SK-N-SH (cell line): ENCODE results near the gene MIPEP. TPM values are rescaled to one million over a fixed set of nuclear protein-coding genes. Genes with fewer than 3 reads are reported as not detected.

ENCODE experiments used
- CTCF ChIA-PET: fragments of 300-600, 350-600 bp; formaldehyde crosslinking; extraction: SDS; loops from one replicate; lab custom pipeline; 2021; lab: Yijun Ruan, JAX
- POLR2A ChIA-PET: fragments of 350-600 bp; sonication (Branson Sonifier 250); formaldehyde crosslinking; extraction: SDS; loops from one replicate; lab custom pipeline; 2020; ENCODE audit warnings: antibody characterized with exemption, inconsistent platforms; lab: Yijun Ruan, JAX
- DNase-seq: peaks from one replicate; pipeline ENCODE4 v3.0.0; 2012
- H2AFZ ChIP-seq: fragments of 200-600 bp; sonication (generic); 2 replicates; pipeline ENCODE4 v1.8.1; 2016; ENCODE audit warnings: antibody characterized with exemption, mild to moderate bottlenecking, low read depth
- H3F3A ChIP-seq: fragments of 200-600 bp; sonication (generic); replicated peaks from 2 replicates; pipeline ENCODE3; 2016; ENCODE audit warnings: antibody characterized with exemption, mild to moderate bottlenecking; ENCODE audit not compliant: insufficient read depth
- H3K27ac ChIP-seq, 2 experiments: fragments of 200-500 bp in 1 of 2; fragments of 200-600 bp in 1 of 2; sonication (Bioruptor generic) in 1 of 2; sonication (generic), shearing (Covaris generic) in 1 of 2; 2 replicates each; pipeline versions ENCODE4 v1.5.1 to v1.6.1; 2014 to 2016; ENCODE audit warnings: low read depth in 2 of 2, inconsistent platforms in 1 of 2, low read length in 1 of 2, mild to moderate bottlenecking in 1 of 2, mixed read lengths in 1 of 2
- H3K27me3 ChIP-seq: fragments of 200-600 bp; sonication (generic), shearing (Covaris generic); 2 replicates; pipeline ENCODE4 v1.6.1; 2016; ENCODE audit warnings: mixed run types; ENCODE audit not compliant: insufficient read depth
- H3K36me3 ChIP-seq, 2 experiments: fragments of 200-500 bp in 1 of 2; fragments of 200-600 bp in 1 of 2; sonication (Bioruptor generic) in 1 of 2; sonication (generic) in 1 of 2; replicated peaks in 1 of 2; 2 replicates each; pipeline versions ENCODE3 to v1.5.1; 2014 to 2016; ENCODE audit warnings: low read length in 1 of 2, mild to moderate bottlenecking in 1 of 2; ENCODE audit not compliant: insufficient read depth in 2 of 2, control insufficient read depth in 1 of 2
- H3K4me1 ChIP-seq, 2 experiments: fragments of 200-500 bp in 1 of 2; fragments of 200-600 bp in 1 of 2; sonication (Bioruptor generic) in 1 of 2; sonication (generic), shearing (Covaris generic) in 1 of 2; 2 replicates each; pipeline versions ENCODE4 v1.5.1 to v1.6.1; 2014 to 2016; ENCODE audit warnings: low read depth in 1 of 2, low read length in 1 of 2, mixed run types in 1 of 2; ENCODE audit not compliant: insufficient read depth in 2 of 2, control insufficient read depth in 1 of 2
- H3K4me2 ChIP-seq: fragments of 200-600 bp; sonication (generic), shearing (Covaris generic); 2 replicates; pipeline ENCODE4 v1.6.1; 2017; ENCODE audit warnings: mixed run types
- H3K4me3 ChIP-seq, 2 experiments: fragments of 200-500 bp in 1 of 2; fragments of 200-600 bp in 1 of 2; sonication (Bioruptor generic) in 1 of 2; sonication (generic), shearing (Covaris generic) in 1 of 2; 2 replicates each; pipeline versions ENCODE4 v1.5.1 to v1.8.1; 2014 to 2016; ENCODE audit warnings: low read depth in 2 of 2, inconsistent platforms in 1 of 2, low read length in 1 of 2, mild to moderate bottlenecking in 1 of 2, mixed read lengths in 1 of 2, moderate library complexity in 1 of 2
- H3K79me2 ChIP-seq: fragments of 200-600 bp; sonication (generic); 2 replicates; pipeline ENCODE4 v1.8.1; 2017; ENCODE audit warnings: mild to moderate bottlenecking; ENCODE audit not compliant: insufficient read depth
- H3K9ac ChIP-seq: fragments of 200-600 bp; sonication (generic); 2 replicates; pipeline ENCODE4 v1.6.1; 2017; ENCODE audit warnings: mixed run types
- H3K9me2 ChIP-seq: fragments of 200-600 bp; sonication (generic); 2 replicates; pipeline ENCODE4 v1.6.1; 2017; ENCODE audit warnings: mixed run types
- H3K9me3 ChIP-seq: fragments of 200-600 bp; sonication (generic); 2 replicates; pipeline ENCODE4 v1.6.1; 2017; ENCODE audit warnings: mixed run types, mild to moderate bottlenecking, moderate library complexity
- H4K20me1 ChIP-seq: fragments of 200-600 bp; sonication (generic); 2 replicates; pipeline ENCODE4 v1.6.1; 2017; ENCODE audit warnings: mild to moderate bottlenecking, mixed run types; ENCODE audit not compliant: insufficient read depth
- CHD2 ChIP-seq: fragments of 150-350 bp; IDR thresholded peaks from 2 replicates; pipeline ENCODE4 v1.6.1; 2018; ENCODE audit warnings: low read length; ENCODE audit not compliant: partially characterized antibody
- CTCF ChIP-seq: fragments of 200-600 bp; sonication (generic); IDR thresholded peaks from 2 replicates; pipeline ENCODE4 v1.6.1; 2017; ENCODE audit warnings: antibody characterized with exemption, mild to moderate bottlenecking, moderate library complexity
- EZH2phosphoT487 ChIP-seq: fragments of 200-600 bp; sonication (generic); IDR thresholded peaks from 2 replicates; pipeline ENCODE4 v1.6.1; 2017; ENCODE audit warnings: low read depth, mixed run types, mild to moderate bottlenecking, antibody characterized with exemption, moderate library complexity, borderline replicate concordance
- FOSL2 ChIP-seq: IDR thresholded peaks from 2 replicates; pipeline ENCODE4 v1.4.0; 2012; ENCODE audit warnings: low read depth, mild to moderate bottlenecking, moderate library complexity, borderline replicate concordance
- FOXJ3 ChIP-seq: sonication (generic); formaldehyde crosslinking; IDR thresholded peaks from 2 replicates; pipeline ENCODE4 v1.5.1; 2020; ENCODE audit warnings: mild to moderate bottlenecking, missing genetic modification reagents
- GABPA ChIP-seq: IDR thresholded peaks from 2 replicates; pipeline ENCODE4 v1.4.0; 2012; ENCODE audit warnings: low read depth, mild to moderate bottlenecking
- IRF3 ChIP-seq: fragments of 150-350 bp; IDR thresholded peaks from 2 replicates; pipeline ENCODE4 v1.6.1; 2016; ENCODE audit warnings: mild to moderate bottlenecking, low read depth, low read length
- JUND ChIP-seq: IDR thresholded peaks from 2 replicates; pipeline ENCODE4 v1.4.0; 2012
- MAX ChIP-seq: IDR thresholded peaks from 2 replicates; pipeline ENCODE4 v1.4.0; 2012; ENCODE audit warnings: low read depth
- MXI1 ChIP-seq: IDR thresholded peaks from 2 replicates; pipeline ENCODE4 v1.6.1; 2012; ENCODE audit warnings: mild to moderate bottlenecking, low read depth, low read length, improper control_type of control experiment
- NRF1 ChIP-seq: IDR thresholded peaks from 2 replicates; pipeline ENCODE4 v1.6.1; 2012; ENCODE audit warnings: low read depth, mild to moderate bottlenecking, low read length
- POLR2AphosphoS5 ChIP-seq: IDR thresholded peaks from 2 replicates; pipeline ENCODE4 v1.6.1; 2012; ENCODE audit warnings: low read depth, low read length
- RCOR1 ChIP-seq: fragments of 150-350 bp; IDR thresholded peaks from 2 replicates; pipeline ENCODE4 v1.6.1; 2017; ENCODE audit warnings: antibody characterized with exemption, low read length
- RFX5 ChIP-seq: IDR thresholded peaks from 2 replicates; pipeline ENCODE4 v1.6.1; 2012; ENCODE audit warnings: mild to moderate bottlenecking, improper control_type of control experiment, low read length
- RXRA ChIP-seq: IDR thresholded peaks from 2 replicates; pipeline ENCODE4 v1.4.0; 2012; ENCODE audit warnings: low read depth, mild to moderate bottlenecking, borderline replicate concordance
- SIN3A ChIP-seq: IDR thresholded peaks from 2 replicates; pipeline ENCODE4 v1.6.1; 2012; ENCODE audit warnings: low read depth, mild to moderate bottlenecking, low read length, moderate library complexity, borderline replicate concordance
- TEAD4 ChIP-seq: IDR thresholded peaks from 2 replicates; pipeline ENCODE4 v1.4.0; 2012; ENCODE audit warnings: mild to moderate bottlenecking, borderline replicate concordance; ENCODE audit not compliant: insufficient read depth
- USF1 ChIP-seq: IDR thresholded peaks from 2 replicates; pipeline ENCODE4 v1.4.0; 2012; ENCODE audit warnings: low read depth, borderline replicate concordance
- YY1 ChIP-seq: IDR thresholded peaks from 2 replicates; pipeline ENCODE4 v1.4.0; 2012; ENCODE audit warnings: low read depth, mild to moderate bottlenecking
- WGBS: methylation state at CpG from one replicate; pipeline ENCODE4 v1.1.6; 2017; ENCODE audit warnings: low lambda C conversion rate; 5-methylcytosine and 5-hydroxymethylcytosine counted together
- polyA plus RNA-seq, 3 experiments: library from polyadenylated mRNA; depleted of rRNA; stranded (reverse); fragments of >200 nt; gene quantifications; 2 replicates each; pipeline ENCODE4 v1.2.3, GENCODE V29; 2012

The MIPEP gene
- polyA plus RNA-seq, 1 of the 3 experiments (the other 2 are of a cell fraction): 12.7 TPM

GRCh38 chr13:23767838-23768237 lies 121.4 kb downstream of the MIPEP start:
- ChIA-PET CTCF (interaction anchor here (0.6 to 1.3 kb wide), 3 partner anchors 19 to 301 kb away, joined by 3 to 4 read pairs (median 3); no protein-coding TSS in a partner anchor), POLR2A (no interaction called here)
- Histone ChIP-seq H3K27me3 (no peaks in the 10 kb centered on the region), H3K36me3 (no peaks in the 10 kb centered on the region), H4K20me1 (no peaks in the 10 kb centered on the region), H3K4me2 (no peak overlapping the region), H3K9me2 (no peaks in the 10 kb centered on the region), H3K9ac (no peak overlapping the region), H3K9me3 (no peaks in the 10 kb centered on the region), H3K27ac (no peak overlapping the region), H3F3A (no peaks in the 10 kb centered on the region), H3K4me1 (peaks cover 0 to 9% of the 10 kb centered on the region in 2 experiments; a peak in 1 of 4 replicates), H3K4me3 (no peak overlapping the region), H2AFZ (no peak overlapping the region), H3K79me2 (no peaks in the 10 kb centered on the region)
- TF ChIP-seq JUND (no peak), MAX (no peak), USF1 (no peak), IRF3 (no peak), FOSL2 (no peak), RCOR1 (no peak), YY1 (no peak), FOXJ3 (CRISPR knock-in tag) (no peak), RFX5 (no peak), CTCF (no peak), NRF1 (no peak), CHD2 (no peak), RXRA (no peak)
- no peak for DNase-seq
- WGBS: 95% methylated on average over 7 of the region's 7 CpGs

GRCh38 chr13:23766939-23767338 lies 122.3 kb downstream of the MIPEP start:
- TF ChIP-seq EZH2phosphoT487 (no peak), MXI1 (no peak), POLR2AphosphoS5 (no peak), FOXJ3 (CRISPR knock-in tag) (no peak), SIN3A (no peak), GABPA (no peak), IRF3 (no peak), FOSL2 (no peak), RFX5 (no peak), RCOR1 (no peak), JUND (no peak), TEAD4 (no peak), MAX (no peak)
- TF ChIP-seq, all 33 proteins: peak for 0
- Histone ChIP-seq H3K36me3 (no peaks in the 10 kb centered on the region), H3K4me3 (no peak overlapping the region), H3F3A (no peaks in the 10 kb centered on the region), H3K27ac (no peak overlapping the region), H3K9ac (no peak overlapping the region), H4K20me1 (no peaks in the 10 kb centered on the region), H3K79me2 (no peaks in the 10 kb centered on the region), H3K27me3 (no peaks in the 10 kb centered on the region), H3K4me1 (peaks cover 0 to 9% of the 10 kb centered on the region in 2 experiments; a peak in 1 of 4 replicates), H3K4me2 (no peak overlapping the region), H3K9me2 (no peaks in the 10 kb centered on the region), H2AFZ (no peak overlapping the region), H3K9me3 (no peaks in the 10 kb centered on the region)
- POLR2A ChIA-PET: no interaction called here
- DNase-seq: no peak
- CTCF ChIA-PET: interaction anchor here (1.3 kb wide), 2 partner anchors 9 to 32 kb away, joined by 3 to 4 read pairs; no protein-coding TSS in a partner anchor
- WGBS: no CpG with 5 or more reads among the region's 1 CpG
